ENCODE data around the gene WWP2. TPM values are rescaled to one million over a fixed set of nuclear protein-coding genes. Genes with fewer than 3 reads are reported as not detected.

The WWP2 gene
- total and polyA plus RNA-seq, 2 experiments from 2014 or later, result 18.5 to 19.0 TPM

DNA sequence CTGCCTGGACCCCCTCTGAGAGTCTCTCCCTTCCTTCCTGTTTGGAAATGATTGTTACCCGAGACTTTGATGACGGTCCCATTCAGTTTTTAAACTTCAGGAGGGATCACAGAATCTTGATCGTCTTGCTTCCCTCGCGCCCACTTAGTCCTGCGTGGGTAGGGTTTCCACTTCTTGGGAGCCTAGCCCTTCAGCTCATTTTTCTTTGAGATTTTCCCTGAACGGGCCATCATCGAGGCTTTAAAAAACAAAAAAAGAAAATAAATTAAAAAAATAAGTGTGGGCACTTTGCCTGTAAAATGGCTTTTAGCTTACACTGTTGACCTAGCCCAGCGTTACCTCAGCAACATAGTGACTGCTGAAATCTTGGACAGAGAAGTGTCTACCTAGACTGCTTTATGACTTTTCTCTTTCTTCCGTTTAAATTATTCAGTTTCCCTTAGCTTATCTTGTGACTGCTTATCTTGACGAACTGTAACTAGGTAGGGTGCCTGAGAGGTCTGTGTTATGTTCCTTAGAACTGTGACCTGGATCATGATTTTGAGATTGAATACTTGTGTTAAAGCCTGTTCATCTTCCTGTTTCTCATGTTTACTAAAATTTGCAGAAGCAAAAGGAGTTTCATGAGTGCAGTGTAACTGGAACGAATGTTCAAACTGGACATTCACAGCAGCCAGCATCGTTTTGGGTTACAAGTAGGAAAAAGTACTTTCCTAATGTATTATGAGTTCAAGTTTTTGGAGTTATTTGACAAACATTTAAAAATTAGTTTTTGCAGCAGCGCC lies 874 bp downstream of the WWP2 start:
- Histone ChIP-seq H3F3A (ENCODE audit: insufficient read depth) (peaks cover 11% of the 10 kb centered on the region), H3K9me3 (ENCODE audit: low read depth) (no peaks in the 10 kb centered on the region), H3K4me2 (ENCODE audit: unreplicated experiment) (peak overlapping the region; percentile 97), H3K4me3 (peak overlapping the region; percentile 100), H3K9me2 (ENCODE audit: insufficient read depth) (no peaks in the 10 kb centered on the region), H3K79me2 (ENCODE audit: insufficient read depth) (peaks cover 61% of the 10 kb centered on the region), H3K4me1 (ENCODE audit: insufficient read depth) (peaks cover 6% of the 10 kb centered on the region), H3K36me3 (ENCODE audit: low read depth) (no peaks in the 10 kb centered on the region), H4K20me1 (ENCODE audit: insufficient read depth) (no peaks in the 10 kb centered on the region), H3K27ac (peak overlapping the region; percentile 89), H2AFZ (peak overlapping the region; percentile 97), H3K9ac (peak overlapping the region; percentile 96), H3K27me3 (replicated peaks; ENCODE audit: insufficient read depth) (no peaks in the 10 kb centered on the region)
- 10 to 11% methylated on average over 14 of the region's 14 CpGs for WGBS, 2 experiments (ENCODE audit: low coverage in 1 of 2, low lambda C conversion rate in 2 of 2, missing lambda C conversion rate in 2 of 2)
- peak; percentile 77 for DNase-seq
- in situ Hi-C loops (cut with MboI), result no loop called here
- TF ChIP-seq EZH2phosphoT487 (IDR thresholded peaks at IDR 0.05; ENCODE audit: insufficient read depth, low read depth), result no peak
- no peak for TF ChIP-seq EZH2 (IDR thresholded peaks at IDR 0.05; ENCODE audit: insufficient read depth, poor library complexity, severe bottlenecking)

- H3K27me3 ChIP-seq (replicated peaks; ENCODE audit: insufficient read depth), result no peaks in the 10 kb centered on the region
- no peaks in the 10 kb centered on the region for H3K9me3 ChIP-seq (ENCODE audit: low read depth)
- H3K36me3 ChIP-seq (ENCODE audit: low read depth), result no peaks in the 10 kb centered on the region
- peak overlapping the region; percentile 97; the same call in 1 of the 2 replicates for H2AFZ ChIP-seq
- peak overlapping the region; percentile 89 for H3K27ac ChIP-seq
- H3K4me2 ChIP-seq (ENCODE audit: unreplicated experiment), result peak overlapping the region; percentile 97
- peaks cover 11% of the 10 kb centered on the region for H3F3A ChIP-seq (ENCODE audit: insufficient read depth)
- peak overlapping the region; percentile 96 for H3K9ac ChIP-seq
- H3K4me1 ChIP-seq (ENCODE audit: insufficient read depth), result peaks cover 6% of the 10 kb centered on the region
- H3K9me2 ChIP-seq (ENCODE audit: insufficient read depth), result no peaks in the 10 kb centered on the region
- 63 to 67% methylated on average over 5 of the region's 5 CpGs for whole genome bisulfite sequencing, 2 experiments (ENCODE audit: low coverage in 1 of 2, low lambda C conversion rate in 2 of 2, missing lambda C conversion rate in 2 of 2)
- peak overlapping the region; percentile 100 for H3K4me3 ChIP-seq
- in situ Hi-C loops (cut with MboI), result no loop called here
- peak; percentile 8 for DNase-seq
- peaks cover 67% of the 10 kb centered on the region for H3K79me2 ChIP-seq (ENCODE audit: insufficient read depth)
- no peaks in the 10 kb centered on the region for H4K20me1 ChIP-seq (ENCODE audit: insufficient read depth)
- TF ChIP-seq EZH2phosphoT487 (IDR thresholded peaks at IDR 0.05; ENCODE audit: insufficient read depth, low read depth) (no peak), EZH2 (IDR thresholded peaks at IDR 0.05; ENCODE audit: insufficient read depth, poor library complexity, severe bottlenecking) (no peak)
Measured at GRCh38 chr16:69763599-69763942, 1.4 kb downstream of the WWP2 start.

DNA sequence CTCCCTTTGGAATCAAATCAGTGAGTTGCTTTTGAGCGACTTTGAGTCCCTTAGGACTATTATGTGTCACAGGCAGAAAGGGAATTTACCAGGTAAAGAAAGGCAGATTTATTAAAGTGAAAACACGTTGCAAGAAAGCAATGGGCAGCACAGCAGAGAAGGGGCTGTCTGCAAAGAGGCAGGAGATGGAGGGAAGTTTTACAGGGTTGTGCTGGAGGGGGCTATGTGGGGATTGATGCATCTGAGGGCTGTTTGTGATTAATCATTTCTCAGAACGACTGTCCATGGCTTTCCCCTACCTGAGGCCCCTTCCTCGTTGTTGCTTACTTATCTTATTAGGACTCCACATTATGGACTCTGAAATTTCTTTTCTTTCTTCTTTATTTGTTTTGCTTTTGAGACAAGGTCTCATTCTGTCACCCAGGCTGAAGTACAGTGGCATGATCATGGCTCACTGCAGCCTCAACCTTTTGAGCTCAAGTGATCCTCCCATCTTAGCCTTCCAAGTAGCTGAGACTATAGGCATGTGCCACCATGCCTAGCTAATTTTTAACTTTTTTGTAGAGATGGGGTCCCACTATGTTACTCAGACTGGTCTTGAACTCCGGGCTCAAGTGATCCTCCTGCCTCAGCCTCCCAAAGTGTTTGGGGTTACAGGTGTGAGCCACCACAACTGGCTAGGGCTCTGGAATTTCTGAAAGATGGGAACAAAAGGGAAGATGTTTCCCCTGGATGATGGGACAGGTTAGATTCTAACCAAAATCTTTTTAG lies 5.5 kb downstream of the WWP2 start:
- Histone ChIP-seq H3K36me3 (ENCODE audit: low read depth) (no peaks in the 10 kb centered on the region), H3K9me2 (ENCODE audit: insufficient read depth) (no peaks in the 10 kb centered on the region), H3K4me3 (no peak overlapping the region), H3K27ac (no peak overlapping the region), H3K9me3 (ENCODE audit: low read depth) (no peaks in the 10 kb centered on the region), H3F3A (ENCODE audit: insufficient read depth) (peaks cover 9% of the 10 kb centered on the region), H3K4me1 (ENCODE audit: insufficient read depth) (peaks cover 6% of the 10 kb centered on the region), H3K79me2 (ENCODE audit: insufficient read depth) (peaks cover 97% of the 10 kb centered on the region), H4K20me1 (ENCODE audit: insufficient read depth) (no peaks in the 10 kb centered on the region), H3K9ac (no peak overlapping the region), H3K27me3 (replicated peaks; ENCODE audit: insufficient read depth) (no peaks in the 10 kb centered on the region), H2AFZ (no peak overlapping the region), H3K4me2 (ENCODE audit: unreplicated experiment) (no peak overlapping the region)
- no peak for DNase-seq
- TF ChIP-seq EZH2 (IDR thresholded peaks at IDR 0.05; ENCODE audit: insufficient read depth, poor library complexity, severe bottlenecking) (no peak), EZH2phosphoT487 (IDR thresholded peaks at IDR 0.05; ENCODE audit: insufficient read depth, low read depth) (no peak)
- WGBS, 2 experiments (ENCODE audit: low coverage in 1 of 2, low lambda C conversion rate in 2 of 2, missing lambda C conversion rate in 2 of 2), result 90 to 93% methylated on average over 5 of the region's 5 CpGs
- in situ Hi-C loops (cut with MboI), result no loop called here

- no peak overlapping the region for H3K27ac ChIP-seq
- no peaks in the 10 kb centered on the region for H3F3A ChIP-seq (ENCODE audit: insufficient read depth)
- in situ Hi-C loops (cut with MboI), result no loop called here
- H3K36me3 ChIP-seq (ENCODE audit: low read depth), result no peaks in the 10 kb centered on the region
- H3K79me2 ChIP-seq (ENCODE audit: insufficient read depth), result peaks cover 97% of the 10 kb centered on the region
- DNase-seq, result no peak
- H3K9me2 ChIP-seq (ENCODE audit: insufficient read depth), result no peaks in the 10 kb centered on the region
- no peaks in the 10 kb centered on the region for H3K9me3 ChIP-seq (ENCODE audit: low read depth)
- H4K20me1 ChIP-seq (ENCODE audit: insufficient read depth), result no peaks in the 10 kb centered on the region
- no peak overlapping the region for H3K4me3 ChIP-seq
- no peak overlapping the region for H3K9ac ChIP-seq
- H3K27me3 ChIP-seq (replicated peaks; ENCODE audit: insufficient read depth), result no peaks in the 10 kb centered on the region
- H2AFZ ChIP-seq, result no peak overlapping the region
- H3K4me1 ChIP-seq (ENCODE audit: insufficient read depth), result 0 out of 2 replicates have a peak, but pooled peaks cover 6% of the 10 kb centered on the region
- no peak for TF ChIP-seq EZH2phosphoT487 (IDR thresholded peaks at IDR 0.05; ENCODE audit: insufficient read depth, low read depth)
- no peak for TF ChIP-seq EZH2 (IDR thresholded peaks at IDR 0.05; ENCODE audit: insufficient read depth, poor library complexity, severe bottlenecking)
- WGBS, 2 experiments (ENCODE audit: low coverage in 1 of 2, low lambda C conversion rate in 2 of 2, missing lambda C conversion rate in 2 of 2), result 91% methylated on average over 6 of the region's 6 CpGs
- H3K4me2 ChIP-seq (ENCODE audit: unreplicated experiment), result no peak overlapping the region
Measured at GRCh38 chr16:69768666-69769065, 6.5 kb downstream of the WWP2 start.
